Measurements from ENCODE around the gene HS1BP3.

DNA sequence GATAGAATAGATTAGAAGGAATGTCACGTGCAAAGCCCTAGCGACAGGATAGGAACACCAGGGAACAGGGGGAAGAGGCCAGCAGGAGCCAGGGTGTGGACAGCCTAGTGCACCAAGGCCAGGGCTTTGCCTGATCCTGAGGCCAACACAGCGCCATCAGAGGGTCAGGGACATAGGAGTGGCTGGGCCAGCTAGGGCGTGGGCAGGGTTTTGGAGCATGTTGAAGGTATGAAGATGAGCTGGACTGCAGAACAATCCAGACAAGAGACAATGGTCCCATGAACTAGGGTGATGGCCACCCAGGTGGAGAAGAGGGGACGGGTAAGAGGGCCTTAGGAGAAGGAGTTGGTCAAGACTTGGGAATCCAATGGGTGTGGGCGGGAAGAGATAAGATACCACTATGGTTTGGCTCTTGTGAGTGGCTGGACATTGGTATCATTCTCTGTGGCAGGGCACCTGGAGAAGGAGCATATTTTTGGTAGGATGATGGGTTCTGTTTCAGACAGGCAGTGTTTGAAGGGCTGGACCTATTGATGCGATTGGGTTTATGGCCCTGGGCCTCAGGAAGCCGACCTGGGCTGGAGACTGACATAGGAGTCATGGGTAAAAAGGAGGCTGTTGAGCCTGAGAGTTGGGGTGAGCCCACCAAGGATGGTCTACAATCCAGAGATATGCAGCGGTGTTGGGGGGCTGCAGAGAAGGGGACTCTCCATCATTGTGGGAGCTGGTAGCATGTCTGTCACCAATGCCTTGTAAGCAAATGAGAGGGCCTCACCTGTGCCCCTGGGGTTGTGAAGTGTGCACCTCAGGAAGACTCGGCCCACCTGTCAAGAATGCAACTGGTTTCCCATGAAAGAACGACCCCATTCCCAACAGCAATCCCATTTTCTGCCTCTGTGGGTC lies 2.0 kb upstream of the HS1BP3 start:
- TF ChIP-seq, protein P1, sequence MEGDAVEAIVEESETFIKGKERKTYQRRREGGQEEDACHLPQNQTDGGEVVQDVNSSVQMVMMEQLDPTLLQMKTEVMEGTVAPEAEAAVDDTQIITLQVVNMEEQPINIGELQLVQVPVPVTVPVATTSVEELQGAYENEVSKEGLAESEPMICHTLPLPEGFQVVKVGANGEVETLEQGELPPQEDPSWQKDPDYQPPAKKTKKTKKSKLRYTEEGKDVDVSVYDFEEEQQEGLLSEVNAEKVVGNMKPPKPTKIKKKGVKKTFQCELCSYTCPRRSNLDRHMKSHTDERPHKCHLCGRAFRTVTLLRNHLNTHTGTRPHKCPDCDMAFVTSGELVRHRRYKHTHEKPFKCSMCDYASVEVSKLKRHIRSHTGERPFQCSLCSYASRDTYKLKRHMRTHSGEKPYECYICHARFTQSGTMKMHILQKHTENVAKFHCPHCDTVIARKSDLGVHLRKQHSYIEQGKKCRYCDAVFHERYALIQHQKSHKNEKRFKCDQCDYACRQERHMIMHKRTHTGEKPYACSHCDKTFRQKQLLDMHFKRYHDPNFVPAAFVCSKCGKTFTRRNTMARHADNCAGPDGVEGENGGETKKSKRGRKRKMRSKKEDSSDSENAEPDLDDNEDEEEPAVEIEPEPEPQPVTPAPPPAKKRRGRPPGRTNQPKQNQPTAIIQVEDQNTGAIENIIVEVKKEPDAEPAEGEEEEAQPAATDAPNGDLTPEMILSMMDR (IDR thresholded peaks at IDR 0.05; ENCODE audit: insufficient read depth, low read depth, low read length): no peak
- TF ChIP-seq EZH2 (IDR thresholded peaks at IDR 0.05; ENCODE audit: insufficient read depth, low read length): no peak

All from astrocyte (in vitro differentiated cells and primary cell).